HepG2 (cell line): ENCODE results near the gene RPL36AL. TPM values are rescaled to one million over a fixed set of nuclear protein-coding genes. Genes with fewer than 3 reads are reported as not detected.

Experiments used
- ATAC-seq: fragments of 200-7000 bp; cut with Tn5 transposase; 3 replicates; pipeline ENCODE4 v1.9.1; 2020; ENCODE audit warnings: mild to moderate bottlenecking, moderate library complexity
- BruUV-seq: library from RNA; stranded (reverse); fragments of 400-500 nt; replicated peaks from 2 replicates; lab custom pipeline; 2021; lab: Mats Ljungman, UMichigan
- CTCF ChIA-PET: fragments of 300-600 bp; formaldehyde crosslinking; extraction: SDS; loops from one replicate; lab custom pipeline; 2021; ENCODE audit warnings: low total read pairs, inconsistent platforms, low intra/inter-chr PET ratio; lab: Yijun Ruan, JAX
- POLR2A ChIA-PET: fragments of 350-600 bp; sonication (Branson Sonifier 250); formaldehyde crosslinking; loops from one replicate; lab custom pipeline; 2020; ENCODE audit warnings: antibody characterized with exemption, inconsistent platforms; lab: Yijun Ruan, JAX
- DNase-seq: peaks from one replicate; pipeline ENCODE4 v3.0.0-alpha.2; 2015; ENCODE audit warnings: low spot score
- FAIRE-seq: peaks from 3 replicates; lab custom pipeline; 2011; peaks lifted over from hg19 to GRCh38; lab: Jason Lieb, UNC
- H2AFZ ChIP-seq: one replicate; pipeline ENCODE4 v1.6.1; 2011; ENCODE audit warnings: low read length, inconsistent platforms
- H3K27ac ChIP-seq: fragments of 300-600 bp; 3 replicates; pipeline ENCODE4 v1.8.0; 2011; ENCODE audit warnings: mixed run types, mild to moderate bottlenecking, mixed read lengths, low read length, inconsistent platforms; ENCODE audit not compliant: insufficient read depth; ENCODE audit errors: extremely low read length
- H3K27me3 ChIP-seq, 2 experiments: fragments of 200-600 bp in 1 of 2; 2 replicates in 1 of 2; 3 replicates in 1 of 2; pipeline versions ENCODE4 v1.6.0 to v1.8.0; 2011; ENCODE audit warnings: low read length in 2 of 2, mild to moderate bottlenecking in 2 of 2, moderate library complexity in 2 of 2, inconsistent platforms in 1 of 2; ENCODE audit not compliant: insufficient read depth in 2 of 2, control insufficient read depth in 1 of 2
- H3K36me3 ChIP-seq, 2 experiments: fragments of 200-600 bp in 1 of 2; replicated peaks in 1 of 2; 2 replicates in 1 of 2; 3 replicates in 1 of 2; pipeline versions ENCODE4 v1.5.1 to v1.8.0; 2011; ENCODE audit warnings: low read length in 2 of 2, inconsistent platforms in 1 of 2; ENCODE audit not compliant: insufficient read depth in 2 of 2, control insufficient read depth in 1 of 2
- H3K4me1 ChIP-seq: 2 replicates; pipeline ENCODE4 v1.5.1; 2012; ENCODE audit warnings: low read length, inconsistent platforms; ENCODE audit not compliant: insufficient read depth
- H3K4me2 ChIP-seq: 2 replicates; pipeline ENCODE4 v1.6.0; 2011; ENCODE audit warnings: low read depth, low read length, inconsistent platforms
- H3K4me3 ChIP-seq, 3 experiments: fragments of 200-600 bp in 1 of 3; sonication (generic), shearing (Covaris generic) in 1 of 3; replicated peaks in 1 of 3; 2 replicates each; pipeline ENCODE4 v1.5.1; 2011 to 2016; ENCODE audit warnings: low read length in 3 of 3, inconsistent platforms in 2 of 3, low read depth in 2 of 3, mild to moderate bottlenecking in 2 of 3, control low read depth in 1 of 3, mixed read lengths in 1 of 3; ENCODE audit not compliant: insufficient read depth in 1 of 3
- H3K79me2 ChIP-seq: one replicate; pipeline ENCODE4 v1.6.1; 2011; ENCODE audit warnings: low read length, inconsistent platforms; ENCODE audit not compliant: insufficient read depth
- H3K9ac ChIP-seq: 2 replicates; pipeline ENCODE4 v1.6.0; 2011; ENCODE audit warnings: mild to moderate bottlenecking, low read depth, low read length, inconsistent platforms; ENCODE audit not compliant: insufficient read depth
- H3K9me3 ChIP-seq: 2 replicates; pipeline ENCODE4 v1.5.1; 2012; ENCODE audit warnings: mild to moderate bottlenecking, low read length
- H4K20me1 ChIP-seq: 2 replicates; pipeline ENCODE4 v1.6.0; 2011; ENCODE audit warnings: inconsistent platforms, mild to moderate bottlenecking, low read length, moderate library complexity; ENCODE audit not compliant: insufficient read depth
- FOXK1 ChIP-seq: sonication (generic); formaldehyde crosslinking; IDR thresholded peaks from 2 replicates; pipeline ENCODE4 v1.4.0; 2020; ENCODE audit warnings: low read depth, missing genetic modification reagents, borderline replicate concordance
- HOXA7 ChIP-seq: sonication (generic); formaldehyde crosslinking; IDR thresholded peaks from 2 replicates; pipeline ENCODE4 v1.8.1; 2022; ENCODE audit warnings: mild to moderate bottlenecking, missing genetic modification reagents, moderate library complexity
- IRF2 ChIP-seq: IDR thresholded peaks from 2 replicates; pipeline ENCODE4 v1.6.1; 2018; ENCODE audit warnings: missing genetic modification reagents, missing compliant biosample characterization
- NCOA2 ChIP-seq: sonication (generic); formaldehyde crosslinking; IDR thresholded peaks from 2 replicates; pipeline ENCODE4 v1.8.0; 2022; ENCODE audit warnings: inconsistent platforms
- NFKBIZ ChIP-seq: IDR thresholded peaks from 2 replicates; pipeline ENCODE4 v1.6.1; 2018; ENCODE audit warnings: missing genetic modification reagents, missing compliant biosample characterization
- SYNCRIP ChIP-seq: fragments of 200-400 bp; formaldehyde crosslinking; IDR thresholded peaks from 2 replicates; pipeline ENCODE4 v1.6.1; 2018; ENCODE audit warnings: mild to moderate bottlenecking, low read depth, low read length; ENCODE audit not compliant: insufficient read depth
- TARDBP ChIP-seq: sonication (generic); formaldehyde crosslinking; IDR thresholded peaks from 2 replicates; pipeline ENCODE4 v1.8.0; 2022; ENCODE audit warnings: mild to moderate bottlenecking, missing genetic modification reagents
- ZNF572 ChIP-seq: sonication (generic); formaldehyde crosslinking; IDR thresholded peaks from 2 replicates; pipeline ENCODE4 v1.5.1; 2020; ENCODE audit warnings: mild to moderate bottlenecking, missing genetic modification reagents
- ZNF619 ChIP-seq: sonication (generic); formaldehyde crosslinking; IDR thresholded peaks from 2 replicates; pipeline ENCODE4 v1.4.0; 2020; ENCODE audit warnings: mild to moderate bottlenecking, missing genetic modification reagents
- ZNF83 ChIP-seq: sonication (generic); formaldehyde crosslinking; IDR thresholded peaks from 2 replicates; pipeline ENCODE4 v1.4.0; 2020; ENCODE audit warnings: missing genetic modification reagents, mild to moderate bottlenecking, borderline replicate concordance
- WGBS: methylation state at CpG from one replicate; pipeline ENCODE4 v1.1.6; 2017; ENCODE audit warnings: low lambda C conversion rate; 5-methylcytosine and 5-hydroxymethylcytosine counted together
- in situ Hi-C: cut with HindIII; loops from 2 replicates; pipeline ENCODE4 v1.10.0; 2017; ENCODE audit warnings: low pct_unique_long_range_greater_than_20kb; ENCODE audit not compliant: extremely low pct_ligation_motif_present
- intact Hi-C: fragments of 100-400 bp; cut with micrococcal nuclease; formaldehyde crosslinking; loops from one replicate; pipeline ENCODE4 v1.10.0; 2022; ENCODE audit not compliant: unreplicated experiment
- polyA plus RNA-seq, 8 experiments: library from polyadenylated mRNA; depleted of rRNA in 3 of 8; stranded (reverse) in 7 of 8; unstranded in 1 of 8; fragments of >200 nt; fragmentation: Illumina TruSeq in 4 of 8; extraction: Trizol in 4 of 8; gene quantifications; 2 replicates each; pipeline versions ENCODE4 v1.2.1 to v1.2.3, GENCODE V29; 2011 to 2016; ENCODE audit warnings: low read depth in 4 of 8, missing spikeins in 1 of 8, mixed read lengths in 1 of 8; ENCODE audit not compliant: insufficient read depth in 1 of 8
- total RNA-seq, 5 experiments: library from RNA; depleted of rRNA; stranded (reverse); fragments of >200 nt; fragmentation: Illumina TruSeq; extraction: Trizol; gene quantifications; 2 replicates each; pipeline ENCODE4 v1.2.3, GENCODE V29; 2016; ENCODE audit warnings: low read depth in 1 of 5

RPL36AL gene
- total and polyA plus RNA-seq, 2 of the 13 experiments (the other 11 are each of a cell fraction or from before 2014, with no cell fraction given): 90.0 to 294 TPM

DNA sequence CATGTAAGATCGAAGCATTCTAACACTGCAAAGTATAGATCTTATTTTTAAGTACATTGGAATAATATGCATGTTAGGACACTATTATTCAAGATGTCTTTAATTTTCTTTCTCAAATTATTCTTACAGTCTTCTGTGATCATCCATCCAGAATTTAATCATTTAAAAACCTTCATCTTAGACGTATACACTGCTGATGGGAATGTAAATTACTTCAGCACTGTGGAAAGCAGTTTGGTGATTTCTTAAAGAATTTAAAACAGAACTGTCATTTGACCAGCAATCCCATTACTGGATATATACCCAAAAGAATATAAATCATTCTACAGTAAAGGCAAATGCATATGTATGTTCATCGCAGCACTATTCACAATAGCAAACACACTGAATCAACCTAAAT, 31.0 kb downstream of the RPL36AL start:
- H3K36me3 ChIP-seq: peaks cover under 1 to 3% of the 10 kb centered on the region in 2 experiments; a peak in 2 of 5 replicates
- peaks cover 17% of the 10 kb centered on the region for H3K79me2 ChIP-seq
- H3K9ac ChIP-seq: no peak overlapping the region
- no TSS peak for BruUV-seq
- FAIRE-seq (no peak), DNase-seq (no peak), ATAC-seq (no peak)
- WGBS: 82% methylated on average over 3 of the region's 3 CpGs
- no peaks in the 10 kb centered on the region for H3K9me3 ChIP-seq
- intact Hi-C loops: no loop called here
- H3K4me3 ChIP-seq: no peak overlapping the region
- H3K27me3 ChIP-seq: no peaks in the 10 kb centered on the region; a peak in 1 of 5 replicates
- in situ Hi-C loops: no loop called here
- no peak overlapping the region for H3K27ac ChIP-seq
- no peak overlapping the region for H2AFZ ChIP-seq
- CTCF ChIA-PET: no interaction called here
- no peak for TF ChIP-seq ZNF83
- TF ChIP-seq TARDBP (CRISPR knock-in tag): no peak
- TF ChIP-seq NCOA2 (CRISPR knock-in tag): no peak
- TF ChIP-seq ZNF572 (CRISPR knock-in tag): no peak
- no peak for TF ChIP-seq NFKBIZ
- TF ChIP-seq SYNCRIP: no peak
- no peak for TF ChIP-seq FOXK1 (CRISPR knock-in tag)
- TF ChIP-seq IRF2: no peak
- TF ChIP-seq HOXA7 (CRISPR knock-in tag): no peak
- no peak for TF ChIP-seq ZNF619 (CRISPR knock-in tag)
- POLR2A ChIA-PET: interaction anchor here (0.7 kb wide), 1 partner anchor 9 kb away, joined by 3 read pairs; the partner anchor contains the start of gene LRR1
- H4K20me1 ChIP-seq: peaks cover 16% of the 10 kb centered on the region; the same call in 1 of the 2 replicates
- H3K4me1 ChIP-seq: peaks cover 39% of the 10 kb centered on the region
- no peak overlapping the region for H3K4me2 ChIP-seq
